Gastroesophageal sphincter (tissue), 3 donors: Measurements from ENCODE around the gene CEBPA.

Experiments
- EP300 ChIP-seq: sonication (generic); formaldehyde crosslinking; IDR thresholded peaks from one replicate; pipeline ENCODE4 v1.6.1; 2017; ENCODE audit warnings: antibody characterized with exemption, mild to moderate bottlenecking
- POLR2A ChIP-seq, 2 donors: fragments of 450-650 bp; IDR thresholded peaks; one replicate each; pipeline ENCODE4 v1.6.1; 2017; ENCODE audit warnings: antibody characterized with exemption in 2 of 2, mild to moderate bottlenecking in 2 of 2, moderate library complexity in 1 of 2
- POLR2AphosphoS5 ChIP-seq: sonication (generic); formaldehyde crosslinking; IDR thresholded peaks from one replicate; pipeline ENCODE4 v1.6.1; 2017; ENCODE audit warnings: antibody characterized with exemption
- TF ChIP-seq, protein P1 (sequence below), 4 experiments: fragments of 200-600 bp in 2 of 4; fragments of 450-650 bp in 2 of 4; sonication (generic) in 1 of 4; IDR thresholded peaks; one replicate each; pipeline ENCODE4 v1.5.1; 2017 to 2019; ENCODE audit warnings: antibody characterized with exemption in 4 of 4, mild to moderate bottlenecking in 2 of 4, moderate library complexity in 2 of 4

DNA sequence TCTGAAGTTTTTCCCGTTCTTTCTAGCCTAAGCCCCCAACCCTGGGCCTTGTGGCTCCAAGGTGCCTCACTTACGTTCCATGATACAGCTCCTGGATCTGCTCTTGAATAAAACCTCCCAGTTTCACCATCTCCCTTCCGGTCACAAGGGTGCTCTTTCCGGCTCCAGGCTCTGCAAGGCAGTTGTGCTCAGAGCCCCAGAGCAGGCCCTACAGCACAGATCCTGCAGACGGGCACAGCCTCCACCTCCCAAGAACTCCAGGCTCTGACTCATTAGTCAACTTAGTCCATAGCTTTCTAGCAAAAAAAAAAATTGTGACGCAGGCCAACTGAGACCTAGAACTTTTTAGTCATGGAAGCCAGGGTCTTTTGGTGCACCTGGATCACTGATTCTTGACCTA is 42.8 kb downstream of the CEBPA start:
- TF ChIP-seq, protein P1, sequence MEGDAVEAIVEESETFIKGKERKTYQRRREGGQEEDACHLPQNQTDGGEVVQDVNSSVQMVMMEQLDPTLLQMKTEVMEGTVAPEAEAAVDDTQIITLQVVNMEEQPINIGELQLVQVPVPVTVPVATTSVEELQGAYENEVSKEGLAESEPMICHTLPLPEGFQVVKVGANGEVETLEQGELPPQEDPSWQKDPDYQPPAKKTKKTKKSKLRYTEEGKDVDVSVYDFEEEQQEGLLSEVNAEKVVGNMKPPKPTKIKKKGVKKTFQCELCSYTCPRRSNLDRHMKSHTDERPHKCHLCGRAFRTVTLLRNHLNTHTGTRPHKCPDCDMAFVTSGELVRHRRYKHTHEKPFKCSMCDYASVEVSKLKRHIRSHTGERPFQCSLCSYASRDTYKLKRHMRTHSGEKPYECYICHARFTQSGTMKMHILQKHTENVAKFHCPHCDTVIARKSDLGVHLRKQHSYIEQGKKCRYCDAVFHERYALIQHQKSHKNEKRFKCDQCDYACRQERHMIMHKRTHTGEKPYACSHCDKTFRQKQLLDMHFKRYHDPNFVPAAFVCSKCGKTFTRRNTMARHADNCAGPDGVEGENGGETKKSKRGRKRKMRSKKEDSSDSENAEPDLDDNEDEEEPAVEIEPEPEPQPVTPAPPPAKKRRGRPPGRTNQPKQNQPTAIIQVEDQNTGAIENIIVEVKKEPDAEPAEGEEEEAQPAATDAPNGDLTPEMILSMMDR (IDR thresholded peaks at IDR 0.05), result no peak
- TF ChIP-seq EP300 (no peak), POLR2A (IDR thresholded peaks at IDR 0.05) (no peak), POLR2AphosphoS5 (no peak)
